NCI-H2081 (cell line): ENCODE results near the gene ADIPOQ.
"Not testable (repeated sequence)": the region's sequence is repeated elsewhere in the genome, so short reads cannot be mapped to it uniquely, and the experiment has no call there.

Source experiments
- DNase-seq, 2 experiments: peaks; one replicate each; lab custom pipeline; 2025; lab: John Stamatoyannopoulos, UW

The ADIPOQ gene

DNA sequence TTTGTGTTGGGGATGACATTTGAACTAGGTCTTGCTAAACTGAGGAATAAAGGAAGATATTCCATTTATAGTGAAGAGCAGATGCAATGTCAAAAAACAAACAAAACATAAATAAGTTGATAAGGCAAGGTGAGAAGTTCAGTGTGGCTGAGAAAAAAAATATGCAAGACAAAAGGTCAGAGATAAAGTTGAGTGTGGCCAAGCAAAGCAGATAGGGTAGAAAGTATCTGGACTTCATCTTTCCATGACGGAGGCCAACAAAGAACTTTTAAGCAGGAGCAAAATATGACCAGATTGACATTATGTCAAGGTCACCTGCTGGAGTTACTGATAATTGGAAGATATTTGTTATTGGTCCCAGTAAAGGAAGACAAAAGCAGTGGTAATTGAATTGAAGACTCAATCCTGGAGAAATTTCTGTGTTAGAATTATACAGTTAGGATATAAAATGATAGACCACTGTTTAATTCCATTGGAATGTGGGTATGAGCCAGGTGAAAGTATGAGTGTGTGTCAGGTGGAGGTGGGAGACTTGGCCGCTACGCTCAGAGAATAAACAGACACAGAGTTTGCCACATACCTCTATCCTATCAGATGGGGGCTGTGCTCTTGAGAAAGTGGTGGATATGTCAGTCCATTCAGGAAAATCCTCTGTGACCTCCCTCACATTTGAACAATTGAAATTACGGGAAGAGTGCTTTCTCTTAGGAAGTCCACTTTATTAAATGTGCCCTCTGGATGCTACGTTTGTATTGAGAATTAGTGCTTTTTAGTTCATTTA, 28.1 kb downstream of the ADIPOQ start:
- DNase-seq, result no peak

DNA sequence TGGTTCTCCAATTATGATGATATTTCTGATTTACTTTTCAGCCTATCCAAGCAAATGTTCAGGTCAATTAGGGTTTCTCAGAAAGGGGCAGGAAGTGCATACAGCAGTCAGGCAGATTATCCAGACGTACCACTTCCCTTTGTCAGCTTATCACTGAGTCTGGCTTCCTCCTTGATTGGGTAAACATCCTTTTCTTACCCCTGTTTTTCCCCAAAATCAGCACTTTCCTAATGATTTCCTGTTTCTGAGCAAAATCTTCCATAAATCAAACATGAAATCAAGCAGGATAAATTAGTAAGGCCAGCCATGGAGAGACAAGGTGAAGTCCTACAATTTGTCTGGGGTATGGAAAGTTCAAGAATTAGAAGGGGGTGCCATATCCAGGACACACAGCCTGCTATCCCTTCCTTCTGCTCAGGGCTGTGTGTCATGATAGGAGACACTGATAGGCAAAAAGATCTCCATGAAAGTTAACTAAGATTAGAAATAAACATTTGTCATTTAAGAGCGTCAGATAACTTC, 29.0 kb downstream of the ADIPOQ start:
- DNase-seq, result no peak

DNA sequence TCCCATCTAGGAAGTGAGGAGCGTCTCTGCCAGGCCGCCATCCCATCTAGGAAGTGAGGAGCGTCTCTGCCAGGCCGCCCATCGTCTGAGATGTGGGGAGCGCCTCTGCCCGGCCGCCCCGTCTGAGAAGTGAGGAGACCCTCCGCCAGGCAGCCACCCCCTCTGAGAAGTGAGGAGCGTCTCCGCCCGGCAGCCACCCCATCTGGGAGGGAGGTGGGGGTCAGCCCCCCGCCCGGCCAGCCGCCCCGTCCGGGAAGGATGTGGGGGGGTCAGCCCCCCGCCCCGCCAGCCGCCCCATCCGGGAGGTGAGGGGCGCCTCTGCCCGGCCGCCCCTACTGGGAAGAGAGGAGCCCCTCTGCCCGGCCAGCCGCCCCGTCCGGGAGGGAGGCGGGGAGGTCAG, 31.3 kb downstream of the ADIPOQ start:
- DNase-seq, result not testable (repeated sequence)

DNA sequence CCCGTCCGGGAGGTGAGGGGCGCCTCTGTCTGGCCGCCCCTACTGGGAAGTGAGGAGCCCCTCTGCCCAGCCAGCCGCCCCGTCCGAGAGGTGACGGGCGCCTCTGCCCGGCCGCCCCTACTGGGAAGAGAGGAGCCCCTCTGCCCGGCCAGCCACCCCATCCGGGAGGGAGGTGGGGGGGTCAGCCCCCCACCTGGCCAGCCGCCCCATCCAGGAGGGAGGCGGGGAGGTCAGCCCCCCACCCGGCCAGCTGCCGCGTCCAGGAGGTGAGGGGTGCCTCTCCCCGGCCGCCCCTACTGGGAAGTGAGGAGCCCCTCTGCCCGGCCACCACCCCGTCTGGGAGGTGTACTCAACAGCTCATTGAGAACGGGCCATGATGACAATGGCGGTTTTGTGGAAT, 31.7 kb downstream of the ADIPOQ start:
- DNase-seq, result not testable (repeated sequence)

DNA sequence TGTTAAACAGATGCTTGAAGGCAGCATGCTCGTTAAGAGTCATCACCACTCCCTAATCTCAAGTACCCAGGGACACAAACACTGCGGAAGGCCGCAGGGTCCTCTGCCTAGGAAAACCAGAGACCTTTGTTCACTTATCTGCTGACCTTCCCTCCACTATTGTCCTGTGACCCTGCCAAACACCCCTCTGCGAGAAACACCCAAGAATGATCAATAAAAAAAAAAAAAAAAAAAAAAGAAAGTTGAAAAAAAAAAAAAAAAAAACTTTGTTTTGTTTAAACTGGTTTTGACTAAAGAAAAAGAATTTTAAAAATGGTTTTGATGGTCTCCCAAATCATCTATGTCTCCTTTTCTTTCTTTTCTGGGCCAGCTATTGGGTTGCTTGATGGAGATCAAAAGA, 32.3 kb downstream of the ADIPOQ start:
- not testable (repeated sequence) for DNase-seq

DNA sequence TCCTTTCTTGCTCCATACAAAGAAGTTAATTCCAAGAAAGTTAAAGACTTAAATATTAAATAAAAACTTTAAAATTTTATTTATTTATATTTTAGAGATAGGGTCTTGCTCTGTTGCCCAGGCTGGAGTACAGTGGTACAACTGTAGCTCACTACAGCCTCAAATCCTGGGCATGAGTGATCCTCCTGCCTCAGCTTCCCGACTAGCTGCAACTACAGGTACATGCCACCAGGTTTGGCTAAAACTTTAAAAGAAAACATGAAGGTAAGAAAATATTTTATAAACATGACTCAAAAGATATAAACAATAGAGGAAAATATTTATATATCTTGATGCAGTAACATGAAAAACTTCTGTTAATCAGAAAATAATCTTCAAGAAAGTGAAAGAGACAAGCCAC, 33.2 kb downstream of the ADIPOQ start:
- DNase-seq, result no peak

DNA sequence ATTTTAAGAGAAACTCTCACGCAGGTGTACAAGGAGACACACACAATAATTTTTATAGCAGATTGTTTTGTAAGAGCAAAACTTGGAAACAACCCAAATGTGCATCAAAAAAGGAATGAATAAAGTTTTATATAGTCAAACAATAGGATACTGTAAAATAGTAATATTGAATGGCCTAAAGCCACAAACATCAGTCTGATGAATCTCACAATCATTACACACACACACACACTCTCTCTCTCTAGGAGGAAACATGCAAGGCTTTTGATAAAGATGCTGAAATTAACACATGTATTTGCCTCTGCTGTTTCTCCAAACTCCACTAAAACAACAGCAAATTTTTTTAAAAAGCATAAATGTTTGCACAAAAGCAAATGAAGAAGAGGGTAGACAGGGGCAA, 37.3 kb downstream of the ADIPOQ start:
- DNase-seq, result no peak

DNA sequence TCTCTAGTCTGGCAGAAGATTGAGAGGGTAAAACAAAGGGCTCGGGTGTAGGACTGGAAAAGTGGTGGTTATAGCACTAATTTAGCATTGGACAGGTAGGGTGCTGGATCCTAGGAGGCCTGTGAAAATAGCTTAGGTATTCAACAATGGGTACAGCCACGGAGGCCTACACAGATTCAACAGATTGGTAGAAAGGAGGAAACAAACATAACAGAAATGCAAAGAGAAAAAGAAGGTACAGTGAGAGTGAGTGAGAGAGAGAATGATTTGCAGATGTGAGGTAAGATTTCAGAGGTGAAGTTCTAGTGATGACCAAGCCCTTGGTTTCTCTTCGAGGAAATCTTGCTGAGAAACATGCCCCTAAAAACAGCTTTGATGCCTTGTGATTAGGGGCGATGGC, 37.9 kb downstream of the ADIPOQ start:
- no peak for DNase-seq

DNA sequence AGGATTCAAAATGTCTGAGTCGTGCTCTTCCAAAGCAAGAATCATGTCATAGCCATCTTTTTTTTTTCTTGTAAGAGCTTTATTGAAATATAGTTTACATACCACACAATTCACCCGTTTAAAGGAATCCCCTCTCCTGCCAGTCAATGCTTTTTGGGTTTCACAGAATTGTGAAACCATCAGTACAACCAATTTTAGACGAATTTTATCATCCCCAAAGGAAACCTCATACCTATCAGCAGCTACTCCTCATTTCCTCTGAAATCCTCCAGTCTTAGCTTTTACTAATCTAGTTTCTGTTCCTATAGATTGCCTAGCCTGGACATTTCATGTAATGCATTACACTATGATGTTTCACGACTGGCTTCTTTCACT, 39.6 kb downstream of the ADIPOQ start:
- DNase-seq, result no peak

DNA sequence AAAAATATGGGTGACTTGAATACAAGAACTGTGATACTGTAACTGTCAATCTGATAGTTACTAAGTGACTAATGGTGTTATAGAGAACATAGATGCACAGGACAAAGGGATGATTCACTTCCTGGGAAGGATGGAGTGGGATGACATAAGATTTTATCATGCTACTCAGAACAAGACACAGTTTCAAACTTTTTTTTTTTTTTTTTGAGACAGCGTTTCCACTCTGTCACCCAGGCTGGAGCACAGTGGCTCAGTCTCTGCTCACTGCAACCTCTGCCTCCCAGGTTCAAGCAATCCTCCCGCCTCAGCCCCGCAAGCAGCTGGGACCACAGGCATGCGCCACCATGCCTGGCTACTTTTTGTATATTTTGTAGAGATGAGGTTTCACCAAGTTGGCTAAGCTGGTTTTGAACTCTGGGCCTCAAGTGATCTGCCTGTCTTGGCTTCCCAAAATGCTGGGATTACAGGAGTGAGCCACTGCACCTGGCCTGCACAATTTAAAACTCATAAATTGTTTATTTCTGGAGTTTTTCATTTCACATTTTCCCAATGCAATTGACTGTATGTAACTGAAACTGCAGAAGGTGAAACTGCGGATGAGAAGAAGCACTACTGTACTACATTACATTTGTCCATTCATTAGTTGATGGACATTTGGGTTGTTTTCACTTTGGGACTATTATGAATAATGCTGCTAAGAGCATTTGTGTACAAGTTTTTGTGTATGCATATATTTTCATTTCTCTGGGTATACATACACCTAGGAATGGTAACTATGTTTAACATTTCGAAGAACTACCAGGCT, 40.6 kb downstream of the ADIPOQ start:
- no peak for DNase-seq

DNA sequence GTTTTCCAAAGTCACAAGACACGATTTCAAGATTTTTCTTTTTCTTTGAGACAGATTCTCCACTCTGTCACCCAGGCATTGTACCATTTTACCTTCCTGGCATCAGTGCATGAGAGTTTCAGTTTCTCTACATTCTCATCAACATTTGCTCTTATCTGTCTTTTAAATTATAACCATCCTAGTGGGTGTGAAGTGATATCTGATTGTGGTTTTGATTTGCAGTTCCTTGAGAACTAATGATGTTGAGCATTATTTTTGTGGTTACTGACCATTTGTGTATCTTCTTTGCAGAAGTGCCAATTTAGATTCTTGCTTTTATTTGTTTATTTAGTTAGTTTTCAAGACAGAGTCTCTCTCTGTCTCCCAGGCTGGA, 41.2 kb downstream of the ADIPOQ start:
- DNase-seq, result no peak

DNA sequence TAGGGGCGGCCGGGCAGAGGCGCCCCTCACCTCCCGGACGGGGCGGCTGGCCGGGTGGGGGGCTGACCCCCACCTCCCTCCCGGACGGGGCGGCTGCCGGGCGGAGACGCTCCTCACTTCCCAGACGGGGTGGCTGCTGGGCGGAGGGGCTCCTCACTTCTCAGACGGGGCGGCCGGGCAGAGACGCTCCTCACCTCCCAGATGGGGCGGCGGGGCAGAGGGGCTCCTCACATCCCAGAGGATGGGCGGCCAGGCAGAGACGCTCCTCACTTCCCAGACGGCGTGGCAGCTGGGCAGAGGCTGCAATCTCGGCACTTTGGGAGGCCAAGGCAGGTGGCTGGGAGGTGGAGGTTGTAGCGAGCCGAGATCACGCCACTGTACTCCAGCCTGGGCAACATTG, 42.4 kb downstream of the ADIPOQ start:
- not testable (repeated sequence) for DNase-seq

DNA sequence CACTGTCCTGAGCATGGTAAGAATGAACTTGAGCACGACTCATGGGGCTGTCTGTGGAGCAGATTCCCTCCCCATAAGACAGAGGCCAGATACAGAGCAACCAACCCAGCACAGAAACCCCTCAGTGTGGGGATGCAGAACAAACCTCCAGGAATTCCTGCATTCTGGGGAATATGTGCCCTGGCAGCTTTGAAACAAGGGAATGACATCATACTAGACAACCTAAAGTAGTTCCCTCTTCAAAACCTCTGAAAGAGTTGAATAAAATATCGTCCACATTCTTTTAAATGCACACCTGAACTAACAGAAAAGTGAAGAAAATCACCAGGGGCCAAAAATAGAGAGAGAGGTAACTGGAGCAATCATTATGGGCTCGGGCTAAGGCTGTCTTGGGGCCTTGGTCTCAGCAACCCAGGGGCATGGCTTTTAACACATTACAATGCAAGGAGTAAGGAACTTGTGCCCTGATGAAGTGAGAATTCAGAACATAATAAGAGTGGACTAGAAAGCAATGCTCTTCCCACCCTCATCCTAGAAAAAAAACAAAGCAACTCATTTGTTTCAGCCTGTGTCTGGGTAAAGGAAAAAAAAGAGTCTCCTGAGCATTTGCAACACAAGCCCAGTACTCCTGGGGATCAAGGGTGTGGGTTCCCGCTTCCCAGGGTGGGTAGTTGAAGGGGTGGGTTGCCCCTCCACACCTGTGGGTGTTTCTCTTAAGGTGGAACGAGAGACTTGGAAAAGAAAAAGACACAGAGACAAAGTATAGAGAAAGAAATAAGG, 43.9 kb downstream of the ADIPOQ start:
- DNase-seq, result no peak

DNA sequence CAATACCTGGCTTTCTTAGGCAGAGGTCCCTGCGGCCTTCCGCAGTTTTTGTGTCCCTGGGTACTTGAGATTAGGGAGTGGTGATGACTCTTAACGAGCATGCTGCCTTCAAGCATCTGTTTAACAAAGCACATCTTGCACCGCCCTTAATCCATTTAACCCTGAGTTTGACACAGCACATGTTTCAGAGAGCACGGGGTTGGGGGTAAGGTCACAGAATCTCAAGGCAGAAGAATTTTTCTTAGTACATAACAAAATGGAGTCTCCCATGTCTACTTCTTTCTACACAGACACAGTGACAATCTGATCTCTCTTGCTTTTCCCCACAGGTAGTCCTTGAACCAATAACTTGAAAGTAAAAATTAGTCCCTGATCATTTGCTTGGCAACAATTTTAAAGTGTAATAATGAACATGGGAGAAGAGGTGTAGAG, 45.0 kb downstream of the ADIPOQ start:
- DNase-seq, result not testable (repeated sequence)

DNA sequence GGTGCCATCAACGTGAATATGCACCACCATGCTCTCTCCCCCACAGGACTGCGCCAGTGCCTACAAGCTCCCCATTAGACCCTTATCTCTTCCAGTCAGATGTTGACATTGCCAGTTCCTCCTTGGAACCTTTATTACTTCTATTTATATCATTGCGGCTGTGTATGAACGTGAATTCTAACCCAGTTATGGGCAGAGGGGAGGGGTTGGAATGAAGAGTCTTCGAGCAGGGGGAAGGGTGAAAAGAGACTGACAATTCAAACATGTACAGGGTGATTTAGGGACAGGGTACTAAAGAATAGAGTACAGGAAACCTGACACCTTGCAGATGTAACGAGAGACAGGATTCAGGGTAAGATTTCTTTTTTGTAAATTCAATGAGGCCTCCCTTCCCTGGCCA, 46.1 kb downstream of the ADIPOQ start:
- no peak for DNase-seq

DNA sequence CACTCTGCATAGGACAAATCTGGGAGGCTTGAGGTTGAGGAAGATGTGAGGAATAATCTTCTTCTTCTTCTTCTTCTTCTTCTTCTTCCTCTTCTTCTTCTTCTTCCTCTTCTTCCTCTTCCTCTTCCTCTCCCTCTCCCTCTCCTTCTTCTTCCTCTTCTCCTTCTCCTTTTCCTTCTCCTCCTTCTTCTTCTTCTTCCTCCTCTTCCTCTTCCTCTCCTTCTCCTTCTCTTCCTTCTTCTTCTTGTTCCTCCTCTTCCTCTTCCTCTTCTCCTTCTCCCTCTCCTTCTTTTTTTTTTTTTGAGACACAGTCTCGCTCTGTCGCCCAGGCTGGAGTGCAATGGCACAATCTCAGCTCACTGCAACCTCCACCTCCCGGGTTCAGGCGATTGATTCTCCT, 47.2 kb downstream of the ADIPOQ start:
- DNase-seq, result not testable (repeated sequence)

DNA sequence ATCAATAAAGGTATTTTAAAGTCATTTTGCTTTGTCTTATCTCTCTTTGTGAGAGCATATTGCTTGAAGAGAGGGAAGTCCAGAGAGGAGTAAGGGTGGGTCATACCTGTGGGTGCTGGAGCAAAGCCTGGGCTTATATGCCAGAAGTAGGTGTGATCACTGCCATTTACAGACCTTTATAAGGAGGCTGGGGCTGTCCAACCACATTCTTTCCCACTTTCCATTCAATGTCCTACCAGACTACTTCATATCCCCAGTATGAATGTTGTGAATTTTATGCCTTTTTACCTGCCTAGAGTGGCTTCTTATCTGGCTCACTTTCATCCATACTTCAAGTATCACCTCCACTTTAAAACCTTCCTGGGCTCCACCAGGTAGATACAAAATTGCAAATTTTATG, 48.4 kb downstream of the ADIPOQ start:
- no peak for DNase-seq

DNA sequence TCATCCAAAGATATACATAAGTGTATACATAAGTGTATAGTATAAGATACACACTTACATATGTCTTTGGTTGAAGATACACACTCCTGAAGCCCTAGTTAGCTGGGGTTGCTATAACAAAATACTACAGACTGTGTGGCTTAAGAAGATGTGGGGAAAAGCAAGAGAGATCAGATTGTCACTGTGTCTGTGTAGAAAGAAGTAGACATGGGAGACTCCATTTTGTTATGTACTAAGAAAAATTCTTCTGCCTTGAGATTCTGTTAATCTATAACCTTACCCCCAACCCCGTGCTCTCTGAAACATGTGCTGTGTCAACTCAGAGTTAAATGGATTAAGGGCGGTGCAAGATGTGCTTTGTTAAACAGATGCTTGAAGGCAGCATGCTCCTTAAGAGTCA, 50.6 kb downstream of the ADIPOQ start:
- DNase-seq, result not testable (repeated sequence)

DNA sequence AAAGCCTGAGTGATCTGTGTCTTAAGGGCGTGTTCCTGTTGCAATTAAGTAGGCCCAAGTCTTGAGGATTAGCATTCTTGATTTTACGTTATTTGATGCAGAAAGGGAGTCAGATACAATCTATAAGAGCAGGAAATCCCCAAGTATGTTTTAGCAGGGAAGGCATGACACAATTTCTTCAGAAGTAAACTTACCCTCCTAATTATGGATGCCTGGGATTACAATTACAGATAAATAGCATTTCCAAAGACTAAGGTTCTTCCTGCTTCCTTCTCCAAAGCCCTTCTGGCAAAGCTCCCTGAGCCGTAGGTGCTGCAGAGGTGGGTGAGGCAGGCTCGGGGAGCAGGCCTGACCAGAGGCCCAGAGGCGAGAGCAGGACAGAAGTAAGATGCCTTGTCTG, 52.9 kb downstream of the ADIPOQ start:
- no peak for DNase-seq

DNA sequence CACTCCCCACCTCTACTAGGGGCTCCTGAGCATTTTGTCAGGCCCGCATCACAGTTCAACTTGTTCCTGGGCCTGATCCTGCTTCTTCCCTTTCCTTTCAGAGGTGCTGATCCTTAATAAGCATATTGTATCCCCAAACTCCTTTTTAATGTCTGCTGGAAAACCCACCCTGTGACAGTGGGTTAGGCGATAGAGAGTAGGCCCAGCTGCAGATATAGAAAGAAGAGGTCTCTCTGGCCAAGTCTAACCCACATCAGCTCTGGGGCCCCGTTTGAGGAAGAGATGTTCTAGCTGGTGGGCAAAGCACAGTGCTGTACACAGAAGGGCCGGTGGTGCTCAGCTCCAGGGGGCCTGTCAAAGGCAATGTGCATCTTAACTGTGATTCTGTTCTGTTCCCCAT, 53.5 kb downstream of the ADIPOQ start:
- DNase-seq, result no peak

DNA sequence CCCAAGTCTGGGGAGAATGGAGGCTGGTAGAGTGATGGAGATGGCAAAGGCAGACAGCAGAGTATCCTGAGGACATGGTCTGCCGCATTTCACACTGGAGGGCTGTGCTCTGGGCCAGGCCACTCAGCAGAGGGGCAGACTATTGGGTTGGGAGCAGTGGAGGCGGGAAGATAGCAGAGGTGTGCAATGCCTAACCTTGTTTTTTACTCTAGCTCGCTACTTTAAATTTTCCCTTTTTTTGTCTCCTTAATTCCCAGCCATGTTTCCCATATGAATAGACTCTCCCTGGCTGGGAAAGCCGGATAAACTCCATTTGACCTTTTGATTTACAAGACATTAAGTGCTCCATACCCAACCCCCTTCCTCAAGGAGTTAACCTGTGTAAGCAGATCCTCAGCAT, 54.4 kb downstream of the ADIPOQ start:
- DNase-seq, result no peak

DNA sequence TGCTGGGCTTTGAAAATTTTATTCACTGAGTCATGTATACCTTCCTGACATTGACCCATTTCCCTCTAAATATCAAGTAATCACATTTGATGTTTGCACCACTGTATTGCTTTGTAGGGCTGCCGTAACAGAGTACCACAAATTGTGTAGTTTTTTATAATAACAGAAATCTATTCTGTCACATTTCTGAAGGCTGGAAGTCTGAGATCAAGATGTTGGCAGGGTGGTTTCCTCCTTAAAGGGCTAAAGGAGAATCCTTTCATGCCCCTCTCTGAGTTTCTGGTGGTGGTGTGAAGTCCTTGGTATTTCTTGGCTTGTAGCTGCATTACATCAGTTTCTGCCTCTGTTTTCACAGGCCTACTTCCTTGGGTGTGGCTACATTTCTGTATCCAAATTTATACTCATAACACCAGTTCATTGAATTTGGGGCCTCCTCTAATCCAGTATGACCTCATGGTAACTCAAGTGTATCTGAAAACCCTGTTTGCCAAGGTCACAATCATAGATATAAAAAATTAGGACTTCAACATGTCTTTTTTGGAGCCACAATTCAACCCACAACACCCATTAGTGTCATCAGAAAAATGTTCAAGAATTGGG, 58.7 kb downstream of the ADIPOQ start:
- no peak for DNase-seq
